ENCODE data around the gene PFKFB3.
"Not testable (repeated sequence)": the region's sequence is repeated elsewhere in the genome, so short reads cannot be mapped to it uniquely, and the experiment has no call there.

Gene PFKFB3

GRCh38 chr10:6221971-6222751 lies 19.4 kb downstream of the PFKFB3 start:
- DNase-seq, result no peak

DNA sequence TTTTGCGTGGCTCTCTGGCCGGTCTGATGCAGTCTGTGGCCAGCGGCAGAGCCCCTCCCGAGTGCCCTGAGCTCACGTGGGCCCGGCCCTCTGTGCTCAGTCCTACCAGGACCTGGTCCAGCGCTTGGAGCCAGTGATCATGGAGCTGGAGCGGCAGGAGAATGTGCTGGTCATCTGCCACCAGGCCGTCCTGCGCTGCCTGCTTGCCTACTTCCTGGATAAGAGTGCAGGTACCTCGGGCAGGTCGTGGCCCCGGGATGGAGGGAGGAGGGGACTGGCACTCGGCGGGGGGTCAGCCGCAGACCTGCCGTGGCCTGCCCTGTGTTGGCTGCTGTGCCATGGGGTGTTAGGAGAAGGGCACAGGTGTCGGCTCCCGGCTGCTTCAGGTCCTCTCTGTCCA lies 20.0 kb downstream of the PFKFB3 start:
- no peak for DNase-seq

DNA sequence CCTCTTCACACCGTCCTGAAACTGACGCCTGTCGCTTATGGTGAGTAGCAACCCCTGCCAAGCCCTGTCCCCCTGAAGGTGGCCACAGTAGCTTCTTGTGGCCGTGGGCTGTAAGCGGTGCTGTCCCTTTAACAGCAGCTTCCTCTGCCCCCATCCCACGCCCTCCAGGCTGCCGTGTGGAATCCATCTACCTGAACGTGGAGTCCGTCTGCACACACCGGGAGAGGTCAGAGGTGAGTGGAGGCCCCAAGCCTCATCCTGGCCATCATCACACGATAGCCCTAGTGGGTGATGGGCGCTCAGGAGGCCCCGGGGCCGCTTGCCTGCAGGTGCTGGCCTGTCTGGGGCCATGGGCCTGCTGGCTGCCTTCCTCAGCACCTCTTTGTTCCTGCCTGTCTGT lies 21.2 kb downstream of the PFKFB3 start:
- DNase-seq, result no peak

- DNase-seq, result no peak
These were observed 22.0 kb downstream of the PFKFB3 start for GRCh38 chr10:6224781-6225180.

GRCh38 chr10:6225263-6225814 lies 22.6 kb downstream of the PFKFB3 start:
- DNase-seq, result no peak

DNA sequence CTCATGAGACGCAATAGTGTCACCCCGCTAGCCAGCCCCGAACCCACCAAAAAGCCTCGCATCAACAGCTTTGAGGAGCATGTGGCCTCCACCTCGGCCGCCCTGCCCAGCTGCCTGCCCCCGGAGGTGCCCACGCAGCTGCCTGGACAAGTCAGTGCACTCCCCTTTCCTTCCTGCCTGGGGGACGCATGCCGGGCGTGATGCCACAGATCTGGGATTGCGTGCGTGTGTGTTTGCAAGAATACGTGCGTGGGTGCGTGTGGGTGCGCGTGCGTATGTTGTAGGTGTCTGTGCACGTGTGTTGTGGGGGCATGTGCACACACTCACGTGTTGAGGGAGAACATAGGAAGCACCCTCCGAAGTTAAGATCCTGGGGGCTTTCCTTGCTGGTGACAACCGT lies 23.5 kb downstream of the PFKFB3 start:
- no peak for DNase-seq

- DNase-seq, result no peak
These were observed 24.6 kb downstream of the PFKFB3 start for GRCh38 chr10:6227346-6227745.

GRCh38 chr10:6228010-6228511 lies 25.3 kb downstream of the PFKFB3 start:
- no peak for DNase-seq

DNA sequence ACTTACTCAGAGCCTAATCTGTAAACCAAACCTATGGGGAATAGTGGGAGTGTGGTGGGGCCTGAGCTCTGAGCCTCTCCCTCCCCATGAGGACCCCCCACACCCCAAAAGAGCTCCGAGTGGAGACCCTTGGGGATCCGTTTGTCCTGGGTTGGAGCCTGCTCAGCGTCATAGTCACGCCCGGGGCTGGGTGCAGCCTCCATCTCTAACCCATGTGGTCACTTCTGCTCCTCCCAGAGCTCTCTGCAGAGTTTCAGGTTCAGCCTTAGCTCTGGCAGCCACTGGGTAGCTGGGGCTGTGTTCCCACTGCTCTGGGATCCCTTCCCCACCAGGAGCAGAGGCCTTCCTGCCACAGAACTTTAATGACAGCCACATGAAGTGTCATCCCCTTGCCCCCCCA lies 25.9 kb downstream of the PFKFB3 start:
- DNase-seq, result no peak

- DNase-seq, result no peak
These were observed 26.6 kb downstream of the PFKFB3 start for GRCh38 chr10:6229290-6229689.

DNA sequence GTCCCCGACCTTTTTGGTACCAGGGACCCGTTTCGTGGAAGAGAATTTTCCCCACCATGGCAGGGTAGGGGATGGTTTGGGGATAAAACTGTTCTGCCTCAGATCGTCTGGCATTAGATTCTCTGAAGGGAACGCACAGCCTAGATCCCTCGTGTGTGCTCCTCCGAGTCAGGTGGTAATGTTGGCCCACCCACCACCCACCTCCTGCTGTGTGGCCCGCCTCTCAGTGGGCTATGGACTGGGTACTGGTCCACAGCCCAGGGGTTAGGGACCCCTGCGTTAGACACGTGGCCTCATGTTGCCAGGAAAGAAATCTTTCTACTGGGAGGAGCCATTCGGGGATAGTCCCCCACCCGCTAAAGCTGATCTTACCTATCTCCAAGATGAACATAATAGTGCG lies 27.0 kb downstream of the PFKFB3 start:
- no peak for DNase-seq

GRCh38 chr10:6230315-6230714 lies 27.6 kb downstream of the PFKFB3 start:
- no peak for DNase-seq

DNA sequence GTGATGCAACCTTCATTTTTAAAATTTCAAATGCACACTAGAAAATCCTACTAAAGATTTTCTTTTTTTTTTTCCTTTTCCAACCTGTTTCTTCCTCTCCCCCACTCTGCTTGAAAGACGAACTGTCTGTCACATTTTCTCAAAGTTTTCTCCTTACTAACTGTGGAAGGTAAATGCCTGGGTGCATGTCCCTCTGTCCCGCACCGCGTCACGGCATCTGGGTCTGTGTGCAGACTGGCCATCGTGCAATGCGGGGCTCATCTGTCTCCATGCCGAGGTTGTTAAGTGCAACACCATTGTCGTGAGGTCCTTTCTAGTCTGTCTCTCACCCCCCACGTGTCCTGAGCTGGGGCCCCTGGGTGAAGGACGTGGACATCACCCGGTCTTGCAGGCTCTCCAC lies 28.4 kb downstream of the PFKFB3 start:
- no peak for DNase-seq

DNA sequence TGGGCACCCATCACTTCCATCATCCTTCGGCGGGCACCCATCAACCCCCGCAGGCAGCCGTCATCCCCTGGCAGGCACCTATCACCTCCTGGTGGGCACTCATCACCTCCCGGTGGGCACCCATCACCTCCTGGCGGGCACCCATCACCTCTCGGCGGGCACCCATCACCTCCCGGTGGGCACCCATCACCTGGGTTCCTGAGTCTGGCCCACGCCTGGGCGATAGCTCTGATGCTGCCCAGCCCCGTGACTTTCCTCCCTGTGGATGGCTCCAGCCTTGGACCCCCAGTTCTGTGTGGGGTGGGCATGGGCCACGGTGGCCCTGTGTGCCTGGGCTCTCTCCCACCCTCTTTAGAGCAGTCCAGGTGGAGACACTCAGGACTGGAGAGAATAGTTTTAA lies 29.0 kb downstream of the PFKFB3 start:
- no peak for DNase-seq

DNA sequence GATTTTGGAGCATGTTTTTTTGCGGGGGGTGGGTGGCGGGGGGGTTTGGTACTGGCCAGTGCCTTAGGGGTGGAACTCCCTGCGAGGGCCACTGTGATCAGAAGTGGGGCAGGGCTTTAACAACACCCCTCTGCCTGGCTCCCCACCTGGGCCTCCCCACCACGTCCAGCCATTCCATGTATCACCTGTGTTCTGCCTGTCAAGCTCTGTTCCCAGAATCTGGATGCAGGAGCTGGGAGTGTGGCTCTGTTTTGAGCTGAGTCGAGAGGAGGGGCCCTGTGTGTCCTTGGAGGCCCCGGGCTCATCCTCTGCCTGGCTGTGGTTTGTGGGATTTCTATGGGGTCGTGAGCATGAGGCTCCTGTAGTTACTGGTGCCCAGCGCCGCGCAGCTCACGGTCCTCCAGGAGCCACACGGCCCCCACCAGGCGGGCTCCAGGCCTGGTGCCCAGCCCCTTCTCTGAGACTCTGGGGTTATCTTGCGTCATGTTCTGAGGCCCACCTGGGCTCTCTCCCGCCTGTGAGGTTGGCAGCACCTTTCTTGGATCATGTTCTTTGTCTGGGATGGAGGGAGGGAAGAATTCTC lies 29.6 kb downstream of the PFKFB3 start:
- DNase-seq, result no peak

DNA sequence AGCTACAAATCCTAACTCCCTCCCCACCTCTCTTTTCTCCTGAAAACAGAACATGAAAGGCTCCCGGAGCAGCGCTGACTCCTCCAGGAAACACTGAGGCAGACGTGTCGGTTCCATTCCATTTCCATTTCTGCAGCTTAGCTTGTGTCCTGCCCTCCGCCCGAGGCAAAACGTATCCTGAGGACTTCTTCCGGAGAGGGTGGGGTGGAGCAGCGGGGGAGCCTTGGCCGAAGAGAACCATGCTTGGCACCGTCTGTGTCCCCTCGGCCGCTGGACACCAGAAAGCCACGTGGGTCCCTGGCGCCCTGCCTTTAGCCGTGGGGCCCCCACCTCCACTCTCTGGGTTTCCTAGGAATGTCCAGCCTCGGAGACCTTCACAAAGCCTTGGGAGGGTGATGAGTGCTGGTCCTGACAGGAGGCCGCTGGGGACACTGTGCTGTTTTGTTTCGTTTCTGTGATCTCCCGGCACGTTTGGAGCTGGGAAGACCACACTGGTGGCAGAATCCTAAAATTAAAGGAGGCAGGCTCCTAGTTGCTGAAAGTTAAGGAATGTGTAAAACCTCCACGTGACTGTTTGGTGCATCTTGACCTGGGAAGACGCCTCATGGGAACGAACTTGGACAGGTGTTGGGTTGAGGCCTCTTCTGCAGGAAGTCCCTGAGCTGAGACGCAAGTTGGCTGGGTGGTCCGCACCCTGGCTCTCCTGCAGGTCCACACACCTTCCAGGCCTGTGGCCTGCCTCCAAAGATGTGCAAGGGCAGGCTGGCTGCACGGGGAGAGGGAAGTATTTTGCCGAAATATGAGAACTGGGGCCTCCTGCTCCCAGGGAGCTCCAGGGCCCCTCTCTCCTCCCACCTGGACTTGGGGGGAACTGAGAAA lies 30.4 kb downstream of the PFKFB3 start:
- no peak for DNase-seq

DNA sequence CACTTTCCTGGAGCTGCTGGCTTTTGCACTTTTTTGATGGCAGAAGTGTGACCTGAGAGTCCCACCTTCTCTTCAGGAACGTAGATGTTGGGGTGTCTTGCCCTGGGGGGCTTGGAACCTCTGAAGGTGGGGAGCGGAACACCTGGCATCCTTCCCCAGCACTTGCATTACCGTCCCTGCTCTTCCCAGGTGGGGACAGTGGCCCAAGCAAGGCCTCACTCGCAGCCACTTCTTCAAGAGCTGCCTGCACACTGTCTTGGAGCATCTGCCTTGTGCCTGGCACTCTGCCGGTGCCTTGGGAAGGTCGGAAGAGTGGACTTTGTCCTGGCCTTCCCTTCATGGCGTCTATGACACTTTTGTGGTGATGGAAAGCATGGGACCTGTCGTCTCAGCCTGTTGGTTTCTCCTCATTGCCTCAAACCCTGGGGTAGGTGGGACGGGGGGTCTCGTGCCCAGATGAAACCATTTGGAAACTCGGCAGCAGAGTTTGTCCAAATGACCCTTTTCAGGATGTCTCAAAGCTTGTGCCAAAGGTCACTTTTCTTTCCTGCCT lies 31.1 kb downstream of the PFKFB3 start:
- no peak for DNase-seq

GRCh38 chr10:6234371-6234770 lies 31.6 kb downstream of the PFKFB3 start:
- no peak for DNase-seq

- DNase-seq, result no peak
These were observed 33.8 kb downstream of the PFKFB3 start for GRCh38 chr10:6236349-6237198.

GRCh38 chr10:6237199-6237530 lies 34.4 kb downstream of the PFKFB3 start:
- DNase-seq, result no peak

DNA sequence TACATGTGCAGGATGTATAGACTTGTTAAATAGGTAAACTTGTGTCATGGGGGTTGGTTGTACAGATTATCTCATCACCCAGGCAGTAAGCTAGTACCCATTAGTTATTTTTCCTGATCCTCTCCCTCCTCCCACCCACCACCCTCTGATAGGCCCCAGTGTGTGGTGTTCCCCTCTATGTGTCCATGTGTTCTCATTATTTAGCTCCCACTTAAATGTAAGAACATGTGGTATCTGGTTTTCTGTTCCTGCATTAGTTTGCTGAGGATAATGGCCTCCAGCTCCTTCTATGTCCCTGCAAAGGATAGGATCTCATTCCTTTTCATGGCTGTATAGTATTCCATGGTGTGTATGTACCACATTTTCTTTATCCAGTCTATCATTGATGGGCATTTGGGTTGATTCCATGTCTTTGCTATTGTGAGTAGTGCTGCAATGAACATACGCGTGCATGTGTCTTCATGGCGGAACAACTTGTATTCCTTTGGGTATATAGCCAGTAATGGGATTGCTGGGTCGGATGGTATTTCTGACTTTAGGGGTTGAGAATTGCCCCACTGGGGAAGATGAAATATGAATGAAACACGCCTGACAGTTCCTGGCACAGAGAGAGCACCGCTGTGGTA lies 36.0 kb downstream of the PFKFB3 start:
- DNase-seq, result not testable (repeated sequence)

Data from effector CD4-positive, alpha-beta T cell (primary cell).